C4-2B (cell line): ENCODE measurements around the gene DNAAF2.

Experiments used
- CTCF ChIP-seq: fragments of 450-650 bp; conservative IDR thresholded peaks from 2 replicates; pipeline ENCODE4 v1.5.1; 2017; ENCODE audit warnings: mild to moderate bottlenecking
- ZFX ChIP-seq: fragments of 450-650 bp; IDR thresholded peaks from 2 replicates; pipeline ENCODE4 v1.6.1; 2017

- TF ChIP-seq CTCF (no peak), ZFX (no peak)
Observed at GRCh38 chr14:49641697-49642129, 6.7 kb upstream of the DNAAF2 start.
